SJSA1 (cell line): Measurements from ENCODE around the gene TMPRSS7. TPM values are rescaled to one million over a fixed set of nuclear protein-coding genes. Genes with fewer than 3 reads are reported as not detected.
A peak's percentile ranks its signal among the peaks of the same experiment; 100 is the strongest.

ENCODE experiments used
- DNase-seq, 2 experiments: peaks; one replicate each; pipeline ENCODE4 v3.0.0-alpha.2; 2015 to 2020; ENCODE audit warnings: low spot score in 2 of 2, low read depth in 1 of 2
- H3K27ac ChIP-seq: fragments of 250-450 bp; sonication (Bioruptor Pico); 2 replicates; pipeline ENCODE4 v1.5.1; 2020; ENCODE audit warnings: mild to moderate bottlenecking, moderate library complexity
- H3K27me3 ChIP-seq: fragments of 250-450 bp; sonication (Bioruptor Pico); replicated peaks from 2 replicates; pipeline ENCODE4 v1.5.1; 2020; ENCODE audit warnings: mild to moderate bottlenecking, moderate library complexity
- H3K36me3 ChIP-seq: fragments of 250-450 bp; sonication (Bioruptor Pico); 2 replicates; pipeline ENCODE4 v1.5.1; 2020; ENCODE audit warnings: mild to moderate bottlenecking
- H3K4me1 ChIP-seq: fragments of 250-450 bp; sonication (Bioruptor Pico); replicated peaks from 2 replicates; pipeline ENCODE4 v1.6.1; 2021; ENCODE audit warnings: mild to moderate bottlenecking
- H3K4me3 ChIP-seq: fragments of 250-450 bp; sonication (Bioruptor Pico); 2 replicates; pipeline ENCODE4 v1.5.1; 2020; ENCODE audit warnings: mild to moderate bottlenecking
- H3K9me3 ChIP-seq: fragments of 250-450 bp; sonication (Bioruptor Pico); replicated peaks from 2 replicates; pipeline ENCODE4 v1.5.1; 2020; ENCODE audit warnings: mild to moderate bottlenecking
- total RNA-seq: library from RNA; depleted of rRNA; stranded (reverse); fragments of >200 nt; shearing (Covaris generic); gene quantifications from 2 replicates; pipeline ENCODE4 v1.2.3, GENCODE V29; 2014

Gene TMPRSS7
- total RNA-seq, 1 experiment from 2014 or later, result not detected

GRCh38 chr3:112004187-112004586 lies 30.3 kb upstream of the TMPRSS7 start:
- no peaks in the 10 kb centered on the region for H3K36me3 ChIP-seq
- no peak overlapping the region for H3K27ac ChIP-seq
- peaks cover 5% of the 10 kb centered on the region; the same call in 1 of the 2 replicates for H3K4me1 ChIP-seq
- no peaks in the 10 kb centered on the region for H3K9me3 ChIP-seq
- DNase-seq, result no peak
- H3K4me3 ChIP-seq, result no peak overlapping the region
- H3K27me3 ChIP-seq, result no peaks in the 10 kb centered on the region

DNA sequence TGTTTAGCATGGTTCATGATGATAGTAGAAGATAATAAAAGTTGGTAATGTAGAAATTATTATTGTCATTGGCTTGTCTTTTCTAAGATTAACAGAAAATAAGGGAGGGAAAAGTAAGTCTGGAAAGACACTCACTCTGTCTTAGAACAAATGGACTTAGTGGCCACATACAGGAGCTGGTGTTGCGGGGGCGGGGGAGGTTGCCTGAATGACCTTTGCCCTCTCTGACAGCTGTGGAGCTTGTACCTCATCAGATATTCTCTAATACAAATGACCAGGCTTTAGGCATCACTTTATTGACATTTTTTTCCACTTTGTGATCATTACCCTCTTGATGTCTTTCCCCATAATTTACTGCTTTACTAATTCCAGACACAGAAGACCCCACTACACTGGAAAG lies 29.9 kb upstream of the TMPRSS7 start:
- Histone ChIP-seq H3K9me3 (no peaks in the 10 kb centered on the region), H3K4me3 (no peak overlapping the region), H3K36me3 (no peaks in the 10 kb centered on the region), H3K27me3 (no peaks in the 10 kb centered on the region), H3K27ac (no peak overlapping the region), H3K4me1 (peaks cover 5% of the 10 kb centered on the region; the same call in 1 of the 2 replicates)
- DNase-seq, result no peak

- Histone ChIP-seq H3K9me3 (no peaks in the 10 kb centered on the region), H3K36me3 (no peaks in the 10 kb centered on the region), H3K4me3 (no peak overlapping the region), H3K27ac (no peak overlapping the region), H3K4me1 (peaks cover 5% of the 10 kb centered on the region; the same call in 1 of the 2 replicates), H3K27me3 (no peaks in the 10 kb centered on the region)
- DNase-seq, result no peak
These were observed 29.4 kb upstream of the TMPRSS7 start for GRCh38 chr3:112005091-112005672.

GRCh38 chr3:112007633-112008032 lies 26.9 kb upstream of the TMPRSS7 start:
- Histone ChIP-seq H3K4me1 (no peaks in the 10 kb centered on the region), H3K36me3 (no peaks in the 10 kb centered on the region), H3K4me3 (no peak overlapping the region), H3K27ac (no peak overlapping the region), H3K9me3 (no peaks in the 10 kb centered on the region), H3K27me3 (no peaks in the 10 kb centered on the region)
- DNase-seq, result no peak

GRCh38 chr3:112009670-112010069 lies 24.9 kb upstream of the TMPRSS7 start:
- Histone ChIP-seq H3K9me3 (no peaks in the 10 kb centered on the region), H3K27ac (no peak overlapping the region), H3K27me3 (no peaks in the 10 kb centered on the region), H3K4me1 (peaks cover 3% of the 10 kb centered on the region; the same call in 1 of the 2 replicates), H3K4me3 (no peak overlapping the region), H3K36me3 (no peaks in the 10 kb centered on the region)
- no peak for DNase-seq

- peaks cover 3% of the 10 kb centered on the region; the same call in 1 of the 2 replicates for H3K4me1 ChIP-seq
- H3K36me3 ChIP-seq, result no peaks in the 10 kb centered on the region
- no peak for DNase-seq
- no peaks in the 10 kb centered on the region for H3K9me3 ChIP-seq
- no peaks in the 10 kb centered on the region for H3K27me3 ChIP-seq
- no peak overlapping the region for H3K27ac ChIP-seq
- H3K4me3 ChIP-seq, result no peak overlapping the region
These were observed 23.9 kb upstream of the TMPRSS7 start for GRCh38 chr3:112010636-112011035.

DNA sequence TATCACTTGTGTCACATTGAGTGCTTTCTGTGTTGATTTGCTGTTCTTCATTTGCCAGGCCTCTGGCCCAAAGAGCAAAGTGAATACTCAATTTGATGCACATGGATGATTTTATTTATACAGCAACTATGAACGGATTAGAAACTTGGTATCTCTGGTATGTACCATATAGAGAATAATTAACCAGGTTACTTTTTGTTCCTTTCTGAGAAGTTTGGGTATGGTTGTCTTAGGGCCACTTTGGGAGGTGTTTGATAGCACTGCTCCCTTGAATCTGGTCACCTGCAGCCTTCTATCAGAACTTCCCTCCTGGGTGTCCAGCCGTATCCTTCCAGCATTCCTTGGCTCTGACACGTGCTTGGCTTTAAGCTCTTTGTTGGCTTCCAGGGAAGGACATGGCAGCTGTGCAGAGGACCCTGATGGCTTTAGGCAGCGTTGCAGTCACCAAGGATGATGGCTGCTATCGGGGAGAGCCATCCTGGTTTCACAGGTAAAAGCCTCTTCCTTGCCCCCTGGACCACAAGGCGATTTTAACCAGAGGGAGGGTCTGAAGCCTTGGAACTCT lies 23.1 kb upstream of the TMPRSS7 start:
- Histone ChIP-seq H3K27me3 (no peaks in the 10 kb centered on the region), H3K4me1 (peaks cover 3% of the 10 kb centered on the region; the same call in 1 of the 2 replicates), H3K36me3 (no peaks in the 10 kb centered on the region), H3K4me3 (no peak overlapping the region), H3K9me3 (no peaks in the 10 kb centered on the region), H3K27ac (no peak overlapping the region)
- DNase-seq, result no peak

- Histone ChIP-seq H3K36me3 (no peaks in the 10 kb centered on the region), H3K27ac (no peak overlapping the region), H3K4me1 (peaks cover 3% of the 10 kb centered on the region; the same call in 1 of the 2 replicates), H3K27me3 (no peaks in the 10 kb centered on the region), H3K4me3 (no peak overlapping the region), H3K9me3 (no peaks in the 10 kb centered on the region)
- no peak for DNase-seq
These were observed 22.1 kb upstream of the TMPRSS7 start for GRCh38 chr3:112012205-112012992.

- peaks cover 3% of the 10 kb centered on the region; the same call in 1 of the 2 replicates for H3K4me1 ChIP-seq
- no peak overlapping the region for H3K27ac ChIP-seq
- no peaks in the 10 kb centered on the region for H3K9me3 ChIP-seq
- H3K36me3 ChIP-seq, result no peaks in the 10 kb centered on the region
- DNase-seq, result peak; percentile 45 to 52
- H3K27me3 ChIP-seq, result no peaks in the 10 kb centered on the region
- H3K4me3 ChIP-seq, result no peak overlapping the region
These were observed 21.3 kb upstream of the TMPRSS7 start for GRCh38 chr3:112013058-112013783.

GRCh38 chr3:112013784-112014143 lies 20.8 kb upstream of the TMPRSS7 start:
- Histone ChIP-seq H3K9me3 (no peaks in the 10 kb centered on the region), H3K4me1 (peaks cover 3% of the 10 kb centered on the region; the same call in 1 of the 2 replicates), H3K27me3 (no peaks in the 10 kb centered on the region), H3K36me3 (no peaks in the 10 kb centered on the region), H3K27ac (no peak overlapping the region), H3K4me3 (no peak overlapping the region)
- no peak for DNase-seq

DNA sequence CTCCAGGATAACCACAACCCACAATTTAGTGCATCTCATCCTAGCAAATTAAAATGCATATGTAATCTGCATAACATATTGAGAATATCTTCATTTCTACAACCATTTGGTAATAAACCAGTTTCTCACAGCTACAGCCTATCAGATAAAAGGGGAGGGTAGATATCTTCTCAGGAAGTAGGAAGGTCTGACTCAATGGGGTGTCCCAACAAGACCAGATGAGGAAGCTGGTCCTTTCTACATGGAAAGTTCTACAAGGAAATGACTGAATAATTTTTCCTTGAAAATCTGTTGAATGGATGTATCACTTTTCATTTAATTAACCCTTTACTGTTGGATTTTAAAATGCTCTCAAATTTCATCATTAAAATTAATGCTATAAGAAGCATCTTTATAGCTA lies 17.4 kb upstream of the TMPRSS7 start:
- no peaks in the 10 kb centered on the region for H3K27me3 ChIP-seq
- peaks cover 3% of the 10 kb centered on the region; the same call in 1 of the 2 replicates for H3K4me1 ChIP-seq

DNA sequence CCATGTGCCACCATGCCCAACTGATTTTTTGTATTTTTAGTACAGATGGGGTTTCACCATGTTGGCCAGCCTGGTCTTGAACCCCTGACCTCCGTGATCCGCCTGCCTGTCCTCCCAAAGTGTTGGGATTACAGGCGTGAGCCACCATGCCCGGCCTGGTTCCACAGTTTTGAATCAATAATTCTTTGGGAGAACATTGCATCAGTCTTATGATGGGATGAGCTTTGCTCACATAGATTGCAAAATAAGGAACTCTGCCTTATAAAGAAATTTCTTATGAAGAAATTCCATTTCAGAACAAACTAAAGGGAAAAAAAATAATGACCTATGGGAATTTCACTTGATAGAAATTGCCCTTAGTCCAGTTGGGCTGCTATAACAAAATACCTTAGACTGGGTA lies 15.8 kb upstream of the TMPRSS7 start:
- Histone ChIP-seq H3K4me3 (no peak overlapping the region), H3K36me3 (no peaks in the 10 kb centered on the region), H3K27me3 (no peaks in the 10 kb centered on the region), H3K4me1 (peaks cover 3% of the 10 kb centered on the region; the same call in 1 of the 2 replicates), H3K9me3 (no peaks in the 10 kb centered on the region), H3K27ac (no peak overlapping the region)
- DNase-seq, result no peak

More for the DNA sequence above, 17.4 kb upstream of the TMPRSS7 start:
- H3K36me3 ChIP-seq, result no peaks in the 10 kb centered on the region
- DNase-seq, result no peak
- H3K4me3 ChIP-seq, result no peak overlapping the region
- no peak overlapping the region for H3K27ac ChIP-seq
- no peaks in the 10 kb centered on the region for H3K9me3 ChIP-seq

- H3K4me1 ChIP-seq, result no peaks in the 10 kb centered on the region
- no peaks in the 10 kb centered on the region for H3K36me3 ChIP-seq
- H3K4me3 ChIP-seq, result no peak overlapping the region
- H3K9me3 ChIP-seq, result no peaks in the 10 kb centered on the region
- no peak overlapping the region for H3K27ac ChIP-seq
- no peak for DNase-seq
- H3K27me3 ChIP-seq, result no peaks in the 10 kb centered on the region
These were observed 14.8 kb upstream of the TMPRSS7 start for GRCh38 chr3:112019716-112020115.
